Gastroesophageal sphincter (tissue), 3 donors: ENCODE data around the gene ATP6V0A1.

Experiments used
- EP300 ChIP-seq: sonication (generic); formaldehyde crosslinking; IDR thresholded peaks from one replicate; pipeline ENCODE4 v1.6.1; 2017; ENCODE audit warnings: antibody characterized with exemption, mild to moderate bottlenecking
- POLR2A ChIP-seq, 2 donors: fragments of 450-650 bp; IDR thresholded peaks; one replicate each; pipeline ENCODE4 v1.6.1; 2017; ENCODE audit warnings: antibody characterized with exemption in 2 of 2, mild to moderate bottlenecking in 2 of 2, moderate library complexity in 1 of 2
- POLR2AphosphoS5 ChIP-seq: sonication (generic); formaldehyde crosslinking; IDR thresholded peaks from one replicate; pipeline ENCODE4 v1.6.1; 2017; ENCODE audit warnings: antibody characterized with exemption
- TF ChIP-seq, protein P1 (sequence below), 4 experiments: fragments of 200-600 bp in 2 of 4; fragments of 450-650 bp in 2 of 4; sonication (generic) in 1 of 4; IDR thresholded peaks; one replicate each; pipeline ENCODE4 v1.5.1; 2017 to 2019; ENCODE audit warnings: antibody characterized with exemption in 4 of 4, mild to moderate bottlenecking in 2 of 4, moderate library complexity in 2 of 4

GRCh38 chr17:42565523-42566214 is 107.0 kb downstream of the ATP6V0A1 start:
- TF ChIP-seq, protein P1, sequence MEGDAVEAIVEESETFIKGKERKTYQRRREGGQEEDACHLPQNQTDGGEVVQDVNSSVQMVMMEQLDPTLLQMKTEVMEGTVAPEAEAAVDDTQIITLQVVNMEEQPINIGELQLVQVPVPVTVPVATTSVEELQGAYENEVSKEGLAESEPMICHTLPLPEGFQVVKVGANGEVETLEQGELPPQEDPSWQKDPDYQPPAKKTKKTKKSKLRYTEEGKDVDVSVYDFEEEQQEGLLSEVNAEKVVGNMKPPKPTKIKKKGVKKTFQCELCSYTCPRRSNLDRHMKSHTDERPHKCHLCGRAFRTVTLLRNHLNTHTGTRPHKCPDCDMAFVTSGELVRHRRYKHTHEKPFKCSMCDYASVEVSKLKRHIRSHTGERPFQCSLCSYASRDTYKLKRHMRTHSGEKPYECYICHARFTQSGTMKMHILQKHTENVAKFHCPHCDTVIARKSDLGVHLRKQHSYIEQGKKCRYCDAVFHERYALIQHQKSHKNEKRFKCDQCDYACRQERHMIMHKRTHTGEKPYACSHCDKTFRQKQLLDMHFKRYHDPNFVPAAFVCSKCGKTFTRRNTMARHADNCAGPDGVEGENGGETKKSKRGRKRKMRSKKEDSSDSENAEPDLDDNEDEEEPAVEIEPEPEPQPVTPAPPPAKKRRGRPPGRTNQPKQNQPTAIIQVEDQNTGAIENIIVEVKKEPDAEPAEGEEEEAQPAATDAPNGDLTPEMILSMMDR (IDR thresholded peaks at IDR 0.05) = no peak
- TF ChIP-seq EP300 (no peak), POLR2AphosphoS5 (no peak), POLR2A (IDR thresholded peaks at IDR 0.05) (no peak)
